Activated CD4-positive, alpha-beta T cell treated with anti-CD3 and anti-CD28 coated beads, Interleukin-2, amount 10 ng/mL, durations not matched to agents 24 days and 14 days (primary cell): Measurements from ENCODE around the gene RNF38. TPM values are rescaled to one million over a fixed set of nuclear protein-coding genes. Genes with fewer than 3 reads are reported as not detected.

Experiments
- DNase-seq: peaks from one replicate; pipeline ENCODE4 v3.0.0; 2022
- H3K27ac Mint-ChIP-seq: one replicate; pipeline ENCODE4 v1.8.0; 2022; ENCODE audit warnings: mild to moderate bottlenecking, mixed read lengths
- H3K27me3 Mint-ChIP-seq: one replicate; pipeline ENCODE4 v1.8.0; 2022; ENCODE audit warnings: mixed read lengths
- H3K36me3 Mint-ChIP-seq: one replicate; pipeline ENCODE4 v1.8.0; 2022; ENCODE audit warnings: low read depth, mild to moderate bottlenecking, mixed read lengths
- H3K4me1 Mint-ChIP-seq: one replicate; pipeline ENCODE4 v1.8.0; 2021; ENCODE audit warnings: mixed read lengths
- H3K4me3 Mint-ChIP-seq: one replicate; pipeline ENCODE4 v1.8.0; 2022; ENCODE audit warnings: mild to moderate bottlenecking, moderate library complexity, mixed read lengths
- H3K9me3 Mint-ChIP-seq: one replicate; pipeline ENCODE4 v1.8.0; 2021; ENCODE audit warnings: mixed read lengths
- intact Hi-C: fragments of 100-400 bp; cut with micrococcal nuclease; formaldehyde crosslinking; loops from one replicate; pipeline ENCODE4 v1.15.1; 2023
- total RNA-seq: library from RNA; stranded (reverse); gene quantifications from 2 replicates; pipeline ENCODE4 v1.2.3, GENCODE V29; 2022

The RNF38 gene
- total RNA-seq, 1 donor from 2014 or later: 29.6 TPM

DNA sequence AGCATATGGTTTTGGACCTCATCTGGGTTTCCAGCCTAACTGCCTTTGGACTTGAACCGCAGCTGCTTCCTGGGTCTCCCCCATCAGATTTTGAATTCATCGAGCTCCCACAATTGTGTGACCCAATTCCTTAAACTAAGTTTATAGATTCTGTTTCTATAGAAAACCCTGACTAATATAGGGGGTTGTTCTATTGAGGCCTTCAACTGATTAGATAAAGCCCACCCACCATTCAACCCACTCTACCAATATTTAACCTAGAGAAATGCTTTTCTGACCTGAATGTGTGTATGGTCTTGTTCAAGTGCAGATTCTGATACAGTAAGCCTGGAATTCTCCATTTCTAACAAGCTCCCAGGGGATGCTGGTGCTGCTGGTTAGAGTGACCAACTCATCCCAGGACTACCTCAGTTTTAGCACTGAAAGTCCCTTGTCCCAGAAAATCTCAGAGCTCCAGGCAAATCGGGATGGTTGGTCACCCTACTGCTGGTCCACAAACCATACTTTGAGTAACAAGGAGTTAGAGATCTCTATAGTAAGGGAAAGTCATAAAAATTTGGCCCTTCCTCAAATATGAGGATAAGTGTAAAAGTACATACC, 110.1 kb downstream of the RNF38 start:
- DNase-seq: no peak
- no peaks in the 10 kb centered on the region for H3K9me3 Mint-ChIP-seq
- H3K36me3 Mint-ChIP-seq: no peaks in the 10 kb centered on the region
- H3K4me3 Mint-ChIP-seq: no peak overlapping the region
- no peaks in the 10 kb centered on the region for H3K27me3 Mint-ChIP-seq
- peaks cover 2% of the 10 kb centered on the region for H3K4me1 Mint-ChIP-seq
- intact Hi-C loops: no loop called here
- H3K27ac Mint-ChIP-seq: no peak overlapping the region

DNA sequence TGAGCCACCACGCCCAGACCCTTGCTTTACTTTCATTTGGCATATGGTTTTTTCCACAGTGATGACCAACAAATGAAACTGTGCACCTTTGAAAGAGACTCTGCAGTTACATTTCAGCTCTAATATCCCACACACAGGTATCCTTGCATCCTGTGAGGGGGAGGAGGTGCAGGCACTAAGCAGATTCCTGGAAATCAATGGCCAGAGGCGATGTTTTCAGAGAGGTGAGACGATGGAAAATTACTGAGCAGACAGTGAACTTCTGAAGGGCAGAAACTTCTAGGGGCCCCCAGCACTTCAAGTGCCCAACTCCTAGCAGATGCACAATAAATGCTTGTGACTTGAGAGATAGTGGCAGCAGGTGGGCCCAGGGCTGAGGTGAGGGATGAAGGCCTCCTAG, 112.0 kb downstream of the RNF38 start:
- Mint-ChIP-seq H3K4me1 (peaks cover 2% of the 10 kb centered on the region), H3K9me3 (no peaks in the 10 kb centered on the region), H3K4me3 (no peak overlapping the region), H3K27me3 (no peaks in the 10 kb centered on the region), H3K27ac (no peak overlapping the region), H3K36me3 (no peaks in the 10 kb centered on the region)
- intact Hi-C loops: no loop called here
- DNase-seq: no peak

Other genes starting within 250 kb of the RNF38 start
- not detected in 2 replicates for gene CCIN, start 230.9 kb downstream of the RNF38 start, total RNA-seq
- gene CLTA, start 209.3 kb downstream of the RNF38 start, total RNA-seq: 173 and 177 TPM in 2 replicates
- gene GNE, start 141.8 kb downstream of the RNF38 start, total RNA-seq: 22.2 and 23.3 TPM in 2 replicates
- 54.2 and 57.0 TPM in 2 replicates for gene MELK, start 172.6 kb upstream of the RNF38 start, total RNA-seq